A549 (cell line): ENCODE results near the gene SLC12A9.

ENCODE experiments used
- BHLHE40 ChIP-seq: IDR thresholded peaks from 2 replicates; pipeline ENCODE4 v1.6.1; 2012; ENCODE audit warnings: low read depth, low read length, inconsistent platforms
- CBX2 ChIP-seq: fragments of 200-600 bp; sonication (generic); IDR thresholded peaks from 2 replicates; pipeline ENCODE4 v1.6.1; 2016; ENCODE audit warnings: low read depth, mild to moderate bottlenecking, borderline replicate concordance
- CBX8 ChIP-seq: fragments of 200-600 bp; sonication (generic); IDR thresholded peaks from 2 replicates; pipeline ENCODE4 v1.6.1; 2016
- EP300 ChIP-seq, 2 experiments: fragments of >200 bp; sonication (Bioruptor Twin); formaldehyde crosslinking; IDR thresholded peaks; 2 replicates in 1 of 2; 3 replicates in 1 of 2; pipeline ENCODE4 v1.6.1; 2016 to 2017
- HES2 ChIP-seq: fragments of >200 bp; sonication (Bioruptor Twin); formaldehyde crosslinking; IDR thresholded peaks from 2 replicates; pipeline ENCODE4 v1.6.1; 2016
- MAFK ChIP-seq: fragments of 450-650 bp; IDR thresholded peaks from 2 replicates; pipeline ENCODE4 v1.6.1; 2014; ENCODE audit not compliant: partially characterized antibody
- MAZ ChIP-seq: fragments of 150-350 bp; IDR thresholded peaks from 2 replicates; pipeline ENCODE4 v1.6.1; 2014; ENCODE audit warnings: antibody characterized with exemption, low read depth, low read length, borderline replicate concordance
- NFE2L2 ChIP-seq: fragments of 150-350 bp; conservative IDR thresholded peaks from 2 replicates; pipeline ENCODE4 v1.6.1; 2014; ENCODE audit warnings: low read length
- POLR2A ChIP-seq: IDR thresholded peaks from 2 replicates; pipeline ENCODE4 v1.6.1; 2012; ENCODE audit warnings: mild to moderate bottlenecking, low read length
- POLR2AphosphoS2 ChIP-seq: conservative IDR thresholded peaks from 2 replicates; pipeline ENCODE4 v1.6.1; 2012; ENCODE audit warnings: low read length, improper control_type of control experiment, inconsistent platforms
- RFX5 ChIP-seq: fragments of 450-650 bp; IDR thresholded peaks from 2 replicates; pipeline ENCODE4 v1.7.1; 2014; ENCODE audit warnings: antibody characterized with exemption, mild to moderate bottlenecking, moderate library complexity
- TP53 ChIP-seq: fragments of 250-450 bp; sonication (Bioruptor Pico); IDR thresholded peaks from 2 replicates; pipeline ENCODE4 v1.5.0; 2021; ENCODE audit warnings: mild to moderate bottlenecking, moderate library complexity
- ZSCAN20 ChIP-seq: fragments of 250-450 bp; sonication (Bioruptor Pico); IDR thresholded peaks from 2 replicates; pipeline ENCODE4 v1.8.0; 2022; ENCODE audit warnings: mild to moderate bottlenecking, moderate library complexity
- TF ChIP-seq, protein P1 (sequence below): fragments of >200 bp; sonication (Bioruptor Twin); formaldehyde crosslinking; IDR thresholded peaks from 3 replicates; pipeline ENCODE4 v1.5.1; 2016

GRCh38 chr7:100817097-100817496, 35.4 kb upstream of the SLC12A9 start:
- no peak for TF ChIP-seq HES2
- no peak for TF ChIP-seq CBX2
- TF ChIP-seq, protein P1, sequence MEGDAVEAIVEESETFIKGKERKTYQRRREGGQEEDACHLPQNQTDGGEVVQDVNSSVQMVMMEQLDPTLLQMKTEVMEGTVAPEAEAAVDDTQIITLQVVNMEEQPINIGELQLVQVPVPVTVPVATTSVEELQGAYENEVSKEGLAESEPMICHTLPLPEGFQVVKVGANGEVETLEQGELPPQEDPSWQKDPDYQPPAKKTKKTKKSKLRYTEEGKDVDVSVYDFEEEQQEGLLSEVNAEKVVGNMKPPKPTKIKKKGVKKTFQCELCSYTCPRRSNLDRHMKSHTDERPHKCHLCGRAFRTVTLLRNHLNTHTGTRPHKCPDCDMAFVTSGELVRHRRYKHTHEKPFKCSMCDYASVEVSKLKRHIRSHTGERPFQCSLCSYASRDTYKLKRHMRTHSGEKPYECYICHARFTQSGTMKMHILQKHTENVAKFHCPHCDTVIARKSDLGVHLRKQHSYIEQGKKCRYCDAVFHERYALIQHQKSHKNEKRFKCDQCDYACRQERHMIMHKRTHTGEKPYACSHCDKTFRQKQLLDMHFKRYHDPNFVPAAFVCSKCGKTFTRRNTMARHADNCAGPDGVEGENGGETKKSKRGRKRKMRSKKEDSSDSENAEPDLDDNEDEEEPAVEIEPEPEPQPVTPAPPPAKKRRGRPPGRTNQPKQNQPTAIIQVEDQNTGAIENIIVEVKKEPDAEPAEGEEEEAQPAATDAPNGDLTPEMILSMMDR: no peak
- no peak for TF ChIP-seq TP53 (CRISPR knock-in tag)
- TF ChIP-seq POLR2AphosphoS2: no peak
- no peak for TF ChIP-seq POLR2A
- TF ChIP-seq MAZ: no peak
- no peak for TF ChIP-seq CBX8
- TF ChIP-seq RFX5: no peak
- no peak for TF ChIP-seq MAFK
- TF ChIP-seq EP300 (IDR thresholded peaks at IDR 0.05): no peak
- no peak for TF ChIP-seq NFE2L2
- TF ChIP-seq BHLHE40: no peak
- no peak for TF ChIP-seq ZSCAN20 (CRISPR knock-in tag)
